Tibial nerve (tissue), 3 donors: Measurements from ENCODE around the gene C1orf226.

ENCODE experiments used
- POLR2A ChIP-seq, 2 donors: fragments of 450-650 bp; IDR thresholded peaks; one replicate each; pipeline ENCODE4 v1.6.1; 2017; ENCODE audit warnings: antibody characterized with exemption in 2 of 2, mild to moderate bottlenecking in 2 of 2, moderate library complexity in 2 of 2
- TF ChIP-seq, protein P1 (sequence below), 5 experiments: fragments of 200-600 bp in 3 of 5; fragments of 450-650 bp in 2 of 5; sonication (generic) in 3 of 5; IDR thresholded peaks; one replicate each; pipeline ENCODE4 v1.5.1; 2016 to 2019; ENCODE audit warnings: antibody characterized with exemption in 5 of 5, mild to moderate bottlenecking in 3 of 5, moderate library complexity in 2 of 5

DNA sequence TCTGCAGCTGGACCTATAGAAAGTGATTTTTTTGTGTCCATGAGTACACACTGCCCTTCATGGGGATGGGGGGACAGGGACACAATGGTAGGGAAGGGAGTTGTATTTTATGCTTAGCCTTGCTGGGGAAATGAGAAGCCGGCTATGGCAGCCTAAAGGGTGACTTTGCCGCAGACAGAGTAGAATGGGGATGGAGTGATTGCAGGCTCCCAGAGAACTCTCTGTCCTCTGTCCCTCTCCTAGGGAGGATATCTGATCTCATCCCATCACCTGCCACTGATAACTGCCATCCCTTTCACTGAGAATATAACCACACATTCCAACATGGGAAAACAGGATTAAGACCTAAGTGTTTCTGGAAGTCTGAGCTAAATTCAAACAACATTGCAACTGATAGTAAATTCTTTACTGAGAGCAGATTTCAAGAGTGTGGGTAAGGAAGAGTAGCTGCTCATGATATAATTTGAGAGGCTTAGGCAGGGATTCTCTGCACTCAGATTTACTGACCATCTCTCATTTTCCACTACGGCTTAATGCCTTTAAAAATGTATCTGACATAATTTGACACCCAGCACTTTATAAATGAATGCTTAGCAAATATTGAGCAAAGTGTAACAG is 16.5 kb downstream of the C1orf226 start:
- no peak for TF ChIP-seq POLR2A (IDR thresholded peaks at IDR 0.05)
- TF ChIP-seq, protein P1, sequence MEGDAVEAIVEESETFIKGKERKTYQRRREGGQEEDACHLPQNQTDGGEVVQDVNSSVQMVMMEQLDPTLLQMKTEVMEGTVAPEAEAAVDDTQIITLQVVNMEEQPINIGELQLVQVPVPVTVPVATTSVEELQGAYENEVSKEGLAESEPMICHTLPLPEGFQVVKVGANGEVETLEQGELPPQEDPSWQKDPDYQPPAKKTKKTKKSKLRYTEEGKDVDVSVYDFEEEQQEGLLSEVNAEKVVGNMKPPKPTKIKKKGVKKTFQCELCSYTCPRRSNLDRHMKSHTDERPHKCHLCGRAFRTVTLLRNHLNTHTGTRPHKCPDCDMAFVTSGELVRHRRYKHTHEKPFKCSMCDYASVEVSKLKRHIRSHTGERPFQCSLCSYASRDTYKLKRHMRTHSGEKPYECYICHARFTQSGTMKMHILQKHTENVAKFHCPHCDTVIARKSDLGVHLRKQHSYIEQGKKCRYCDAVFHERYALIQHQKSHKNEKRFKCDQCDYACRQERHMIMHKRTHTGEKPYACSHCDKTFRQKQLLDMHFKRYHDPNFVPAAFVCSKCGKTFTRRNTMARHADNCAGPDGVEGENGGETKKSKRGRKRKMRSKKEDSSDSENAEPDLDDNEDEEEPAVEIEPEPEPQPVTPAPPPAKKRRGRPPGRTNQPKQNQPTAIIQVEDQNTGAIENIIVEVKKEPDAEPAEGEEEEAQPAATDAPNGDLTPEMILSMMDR (IDR thresholded peaks at IDR 0.05): no peak
